SW480 (cell line): ENCODE data around the gene PES1.
A peak's percentile ranks its signal among the peaks of the same experiment; 100 is the strongest.
"Not testable (repeated sequence)": the region's sequence is repeated elsewhere in the genome, so short reads cannot be mapped to it uniquely, and the experiment has no call there.

Experiments
- DNase-seq: peaks from one replicate; pipeline ENCODE4 v3.0.0-alpha.2; 2016; ENCODE audit warnings: low spot score

The PES1 gene

DNA sequence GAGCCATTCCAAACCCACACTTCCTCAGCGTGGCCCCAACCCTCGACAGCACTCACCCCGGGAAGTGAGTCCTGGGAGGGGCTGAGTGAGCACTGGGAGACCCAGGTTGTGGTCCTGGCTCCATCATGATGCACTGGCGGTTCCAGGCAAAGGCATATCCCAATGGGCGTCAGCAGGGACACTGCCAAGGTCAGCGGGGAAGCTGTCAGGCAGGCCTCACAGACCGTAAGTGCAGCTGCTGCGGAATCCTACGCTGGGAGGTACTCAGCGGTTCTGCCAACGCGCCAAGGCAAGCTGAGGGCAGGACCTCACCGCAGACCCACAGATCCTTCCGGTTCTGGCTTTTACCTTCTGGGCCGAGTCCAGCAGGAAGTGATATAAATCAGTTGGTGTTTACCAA lies 15.9 kb downstream of the PES1 start:
- DNase-seq: no peak

DNA sequence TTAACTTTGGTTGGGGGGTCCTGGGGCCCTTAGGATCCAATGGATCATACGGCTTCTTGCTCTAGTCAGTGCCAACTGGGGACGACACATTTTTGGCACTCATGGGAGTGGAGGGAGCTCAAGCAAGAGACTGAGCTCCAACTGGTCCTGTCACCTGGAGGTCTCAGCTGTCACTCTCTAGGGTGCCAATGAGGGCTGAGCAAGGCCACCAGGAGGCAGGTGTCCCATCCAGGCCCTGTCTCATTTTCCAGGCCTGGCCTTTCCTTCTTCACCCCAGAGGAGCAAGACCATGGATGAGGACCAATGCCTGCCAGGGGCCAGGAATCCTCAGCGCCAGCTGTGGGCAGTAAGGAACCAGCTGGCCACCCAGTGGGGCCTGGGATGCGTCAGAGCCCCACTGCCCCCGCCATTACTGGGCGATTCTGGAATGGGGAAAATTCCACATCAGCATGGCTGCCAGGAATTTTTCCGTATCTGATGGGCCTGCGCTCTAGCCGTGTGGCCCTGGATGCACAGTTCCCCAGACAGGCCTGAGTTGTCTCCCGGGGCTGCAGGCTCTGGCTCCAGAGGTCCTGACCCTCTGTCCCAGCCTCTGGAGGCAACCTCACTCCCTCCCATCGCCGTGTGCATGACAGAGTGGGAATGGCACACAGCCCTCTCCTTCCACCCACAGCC lies 16.6 kb downstream of the PES1 start:
- peak; percentile 23 for DNase-seq

GRCh38 chr22:30574095-30574981 lies 17.4 kb downstream of the PES1 start, which contains the start of gene GAL3ST1:
TSS of gene GAL3ST1 (minus strand) at chr22:30574665. CDS start at chr22:30557392, 17,273 bp downstream.
- peak; percentile 66 for DNase-seq

GRCh38 chr22:30573594-30574094 lies 18.1 kb downstream of the PES1 start:
- DNase-seq: peak; percentile 64

GRCh38 chr22:30572840-30573593 lies 18.7 kb downstream of the PES1 start:
- peak; percentile 21 for DNase-seq

DNA sequence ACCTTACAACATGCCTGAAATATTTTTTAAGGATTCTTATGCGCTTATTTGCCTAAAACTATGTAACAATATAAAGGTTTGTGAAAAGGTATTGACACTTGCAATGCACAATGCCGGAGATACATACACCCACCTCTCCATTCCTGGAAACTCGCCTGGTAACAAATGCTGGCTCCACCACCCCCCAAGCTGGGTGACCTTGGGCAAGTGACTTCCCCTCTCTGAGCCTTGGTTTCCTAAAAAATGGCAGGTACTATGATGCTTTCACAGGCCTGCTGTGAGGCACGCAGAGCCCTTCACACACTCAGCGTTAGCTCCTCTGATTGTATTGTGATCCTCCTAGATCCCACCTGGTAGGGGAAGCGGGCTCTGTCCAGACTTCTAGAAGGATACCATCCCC lies 19.5 kb downstream of the PES1 start:
- no peak for DNase-seq

DNA sequence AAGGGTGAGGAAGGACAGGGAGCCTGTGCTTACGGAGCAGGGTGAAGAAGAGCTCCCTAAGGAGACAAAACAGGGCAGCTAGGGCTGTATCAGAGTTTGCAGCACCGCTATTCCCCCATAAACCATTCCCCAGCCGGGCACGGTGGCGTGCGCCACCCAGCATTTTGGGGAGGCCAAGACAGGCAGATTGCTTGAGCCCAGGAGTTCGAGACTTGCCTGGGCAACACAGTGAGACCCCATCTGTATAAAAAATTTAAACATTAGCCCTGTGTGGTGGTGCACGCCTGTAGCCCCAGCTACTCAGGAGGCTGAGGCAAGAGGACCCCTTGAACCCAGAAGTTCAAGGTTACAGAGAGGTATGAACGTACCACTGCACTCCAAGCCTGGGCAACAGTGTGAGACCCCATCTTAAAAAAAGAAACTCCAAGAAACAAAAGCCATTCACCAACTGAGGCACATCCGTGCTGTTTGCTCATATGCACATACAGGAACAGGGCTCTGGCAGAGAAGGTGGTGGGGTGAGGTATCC lies 22.0 kb downstream of the PES1 start:
- no peak for DNase-seq

DNA sequence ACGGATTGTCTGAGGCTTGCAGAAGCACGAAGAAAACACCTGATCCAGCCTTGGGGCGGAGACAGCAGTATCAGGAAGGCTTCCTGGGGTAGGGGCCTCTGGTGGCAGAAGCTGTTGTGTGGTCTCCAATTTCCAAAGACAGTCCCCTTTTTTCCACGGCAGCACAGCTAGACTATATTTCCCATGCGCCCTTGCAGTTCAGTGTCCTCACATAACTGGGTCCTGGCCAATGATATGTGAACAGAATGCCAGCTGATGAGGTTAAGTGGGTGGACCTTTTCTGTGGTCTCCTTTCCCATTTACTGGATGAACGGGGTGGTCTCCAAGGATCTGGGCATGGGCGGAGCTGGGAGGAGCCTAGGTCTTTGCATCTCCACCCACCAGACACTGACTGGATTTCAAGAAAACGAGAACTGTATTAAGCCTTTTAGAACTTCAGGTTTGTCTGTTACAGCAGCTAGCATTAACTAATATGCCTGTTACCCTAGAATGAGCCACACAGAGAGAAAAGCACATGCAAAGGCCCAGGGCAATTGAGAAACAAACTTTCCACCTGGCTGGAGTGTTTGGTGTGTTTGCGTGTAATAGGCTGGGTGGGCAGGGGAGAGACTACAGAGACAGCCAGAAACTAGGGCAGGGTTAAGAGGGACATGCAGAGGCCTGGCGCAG lies 23.4 kb downstream of the PES1 start:
- DNase-seq: no peak

DNA sequence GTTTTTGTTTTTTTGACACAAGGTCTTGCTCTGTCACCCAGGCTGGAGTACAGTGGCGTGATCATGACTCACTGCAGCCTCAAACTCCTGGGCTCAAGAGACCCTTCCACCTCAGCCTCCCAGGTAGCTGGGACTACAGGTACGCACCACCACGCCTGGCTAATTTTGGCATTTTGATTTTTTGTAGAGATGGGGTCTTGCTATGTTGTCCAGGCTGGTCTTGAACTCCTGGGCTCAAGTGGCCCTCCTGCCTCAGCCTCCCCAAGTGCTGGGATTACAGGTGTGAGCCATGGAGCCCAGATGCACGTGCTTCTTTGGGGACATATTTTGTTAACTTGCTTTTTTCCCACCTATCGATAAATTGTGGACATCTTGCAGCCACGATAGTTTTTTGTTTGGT lies 24.4 kb downstream of the PES1 start:
- not testable (repeated sequence) for DNase-seq

DNA sequence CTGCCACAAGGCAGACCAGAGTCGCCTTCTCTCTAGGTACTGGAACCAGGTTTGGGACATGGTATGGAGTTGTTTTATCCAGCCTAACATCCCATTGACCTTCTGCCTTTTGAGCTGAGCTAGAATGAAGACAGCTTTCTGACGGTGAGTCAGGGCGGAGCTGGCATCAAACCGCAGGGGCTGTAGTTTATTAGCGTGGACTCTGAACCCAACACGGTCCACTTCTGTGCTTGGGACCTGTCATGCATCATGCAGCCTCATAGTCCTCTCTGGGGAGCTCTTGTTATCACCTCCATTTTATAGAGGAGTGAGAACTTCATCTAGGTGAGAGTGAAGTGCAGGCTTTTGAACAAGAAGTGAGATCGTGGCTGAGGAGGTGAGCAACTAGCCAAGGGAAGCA lies 25.6 kb downstream of the PES1 start:
- DNase-seq: peak; percentile 69

- no peak for DNase-seq
Measured at GRCh38 chr22:30565341-30565740, 26.4 kb downstream of the PES1 start.

DNA sequence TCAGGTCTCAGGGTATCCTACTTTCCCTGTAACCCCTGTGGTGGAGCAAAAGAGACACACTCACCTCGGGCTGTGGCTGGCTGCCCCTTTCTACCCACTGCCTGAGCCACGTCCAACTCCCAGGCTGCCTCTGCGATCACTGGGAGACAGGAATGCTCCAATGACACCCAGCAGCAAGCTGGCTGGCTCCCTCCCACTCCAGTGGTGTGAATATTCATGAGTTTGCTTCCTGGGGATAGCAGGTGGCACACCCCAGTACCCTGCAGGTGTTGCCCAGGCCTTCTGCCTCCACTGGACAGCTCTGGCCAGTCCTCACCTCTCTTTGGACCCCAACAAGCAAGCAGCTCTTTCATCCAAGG lies 27.0 kb downstream of the PES1 start:
- no peak for DNase-seq

DNA sequence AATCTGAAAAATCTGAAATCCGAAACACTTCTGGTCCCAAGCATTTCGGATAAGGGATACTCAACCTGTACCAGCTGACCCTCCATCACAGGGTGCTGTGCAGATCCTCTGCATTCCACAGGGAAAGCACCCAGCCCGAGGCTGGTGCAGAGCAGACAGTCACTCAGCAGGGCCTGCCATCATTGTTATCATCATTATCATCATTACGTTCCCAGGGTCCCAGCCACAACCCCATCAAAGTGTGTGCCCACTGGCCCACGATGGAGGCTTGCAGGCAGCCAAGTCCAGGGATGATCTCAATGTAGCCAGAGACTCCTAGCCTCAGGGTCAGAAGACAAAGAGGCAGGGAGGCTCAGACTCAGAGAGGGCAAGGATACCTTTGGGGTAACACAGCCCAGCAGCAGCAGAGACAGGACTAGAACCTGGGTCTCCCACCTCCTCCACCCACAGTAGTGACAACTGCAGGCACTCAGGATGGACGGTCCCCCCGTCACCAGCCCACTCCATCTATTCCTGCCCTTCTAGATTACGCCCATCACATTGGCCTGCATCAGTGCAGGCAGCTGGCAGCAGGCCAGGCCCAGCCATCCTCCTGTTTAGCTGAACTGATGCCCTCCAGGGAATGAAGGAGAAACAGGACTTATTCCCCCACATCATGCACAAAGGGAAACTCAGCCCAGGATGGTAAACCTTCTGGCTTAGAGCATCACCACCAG lies 27.5 kb downstream of the PES1 start:
- DNase-seq: no peak

GRCh38 chr22:30562366-30562765 lies 29.3 kb downstream of the PES1 start:
- peak; percentile 25 for DNase-seq

- DNase-seq: no peak
Measured at GRCh38 chr22:30561402-30562189, 30.1 kb downstream of the PES1 start.

- DNase-seq: not testable (repeated sequence)
Measured at GRCh38 chr22:30560643-30561202, 31.0 kb downstream of the PES1 start.

- no peak for DNase-seq
Measured at GRCh38 chr22:30559889-30560288, 31.8 kb downstream of the PES1 start.

GRCh38 chr22:30557243-30557642 lies 34.5 kb downstream of the PES1 start:
- DNase-seq: no peak

GRCh38 chr22:30556388-30556787 lies 35.3 kb downstream of the PES1 start:
- DNase-seq: peak; percentile 22
